ENCODE results near the gene NPHP4. TPM values are rescaled to one million over a fixed set of nuclear protein-coding genes. Genes with fewer than 3 reads are reported as not detected.

The NPHP4 gene
- polyA plus RNA-seq, 3 donors, result 0.39 to 13.7 (median 1.2) TPM

GRCh38 chr1:5961601-5962000 lies 30.6 kb downstream of the NPHP4 start:
- no peak overlapping the region for H3K9ac ChIP-seq (ENCODE audit: insufficient read depth, low read length, poor library complexity, severe bottlenecking)
- H3K9me3 ChIP-seq (replicated peaks in 1 of 2; ENCODE audit: control insufficient read depth in 1 of 2, insufficient read depth in 1 of 2, low read length in 2 of 2), result no peaks in the 10 kb centered on the region
- H3K27me3 Mint-ChIP-seq (ENCODE audit: low read depth in 3 of 3), result peaks cover 0 to 2% (median 0%) of the 10 kb centered on the region in 3 donors
- no peak overlapping the region for H3K27ac ChIP-seq (ENCODE audit: low read depth in 1 of 2, low read length in 2 of 2)
- no peaks in the 10 kb centered on the region for H3K79me2 ChIP-seq (ENCODE audit: insufficient read depth, low read length)
- H3K36me3 ChIP-seq (replicated peaks in 1 of 2; ENCODE audit: control insufficient read depth in 1 of 2, insufficient read depth in 2 of 2, low read length in 2 of 2), result peaks cover 0 to 38% of the 10 kb centered on the region in 2 donors
- no peaks in the 10 kb centered on the region for H3K4me1 ChIP-seq (ENCODE audit: control insufficient read depth in 1 of 2, insufficient read depth in 2 of 2, low read length in 2 of 2)
- no peak overlapping the region for H3K27ac Mint-ChIP-seq
- no peak overlapping the region for H2AFZ ChIP-seq (ENCODE audit: insufficient read depth, low read depth, low read length, poor library complexity, severe bottlenecking)
- no peaks in the 10 kb centered on the region for H3K27me3 ChIP-seq (ENCODE audit: control insufficient read depth in 2 of 2, insufficient read depth in 2 of 2, low read length in 2 of 2)
- no peaks in the 10 kb centered on the region for H4K20me1 ChIP-seq (ENCODE audit: insufficient read depth, low read length)
- peaks cover 0 to 1% (median 0%) of the 10 kb centered on the region in 7 donors for H3K9me3 Mint-ChIP-seq
- no peak for TF ChIP-seq CTCF (IDR thresholded peaks at IDR 0.05)
- peaks cover 46 to 58% of the 10 kb centered on the region in 2 donors for H3K36me3 Mint-ChIP-seq
- no peak overlapping the region for H3K4me3 Mint-ChIP-seq
- H3K4me2 ChIP-seq (replicated peaks; ENCODE audit: extremely low read depth, low read length, poor library complexity, severe bottlenecking), result no peak overlapping the region
- no peak overlapping the region for H3K4me3 ChIP-seq (replicated peaks in 1 of 3; ENCODE audit: low read depth in 2 of 3, low read length in 3 of 3)
- DNase-seq, result no peak
- WGBS (ENCODE audit: insufficient coverage), result 100% methylated on average over 5 of the region's 11 CpGs
- intact Hi-C loops (cut with micrococcal nuclease), result no loop called here
- no peaks in the 10 kb centered on the region for H3K4me1 Mint-ChIP-seq

GRCh38 chr1:5960336-5960735 lies 31.9 kb downstream of the NPHP4 start:
- peaks cover 0 to 49% of the 10 kb centered on the region in 2 donors for H3K36me3 ChIP-seq (replicated peaks in 1 of 2; ENCODE audit: control insufficient read depth in 1 of 2, insufficient read depth in 2 of 2, low read length in 2 of 2)
- no peaks in the 10 kb centered on the region for H3K4me1 Mint-ChIP-seq

More at GRCh38 chr1:5960336-5960735, 31.9 kb downstream of the NPHP4 start:
- H3K36me3 Mint-ChIP-seq, result peaks cover 50 to 54% of the 10 kb centered on the region in 2 donors
- H3K9me3 Mint-ChIP-seq, result no peaks in the 10 kb centered on the region
- peaks cover 0 to 2% (median 0%) of the 10 kb centered on the region in 3 donors for H3K27me3 Mint-ChIP-seq (ENCODE audit: low read depth in 3 of 3)
- no peak overlapping the region for H3K27ac Mint-ChIP-seq
- no peaks in the 10 kb centered on the region for H3K27me3 ChIP-seq (ENCODE audit: control insufficient read depth in 2 of 2, insufficient read depth in 2 of 2, low read length in 2 of 2)
- no peak overlapping the region for H3K9ac ChIP-seq (ENCODE audit: insufficient read depth, low read length, poor library complexity, severe bottlenecking)
- no peaks in the 10 kb centered on the region for H4K20me1 ChIP-seq (ENCODE audit: insufficient read depth, low read length)
- no peak overlapping the region for H3K27ac ChIP-seq (ENCODE audit: low read depth in 1 of 2, low read length in 2 of 2)
- no peak overlapping the region for H3K4me3 Mint-ChIP-seq
- H3K4me1 ChIP-seq (ENCODE audit: control insufficient read depth in 1 of 2, insufficient read depth in 2 of 2, low read length in 2 of 2), result no peaks in the 10 kb centered on the region
- no peaks in the 10 kb centered on the region for H3K79me2 ChIP-seq (ENCODE audit: insufficient read depth, low read length)
- no peak overlapping the region for H3K4me2 ChIP-seq (replicated peaks; ENCODE audit: extremely low read depth, low read length, poor library complexity, severe bottlenecking)
- H3K4me3 ChIP-seq (replicated peaks in 1 of 3; ENCODE audit: low read depth in 2 of 3, low read length in 3 of 3), result no peak overlapping the region
- no peak for DNase-seq
- WGBS (ENCODE audit: insufficient coverage), result 100% methylated on average over 1 of the region's 7 CpGs
- no peak for TF ChIP-seq CTCF (IDR thresholded peaks at IDR 0.05)
- H3K9me3 ChIP-seq (replicated peaks in 1 of 2; ENCODE audit: control insufficient read depth in 1 of 2, insufficient read depth in 1 of 2, low read length in 2 of 2), result no peaks in the 10 kb centered on the region
- H2AFZ ChIP-seq (ENCODE audit: insufficient read depth, low read depth, low read length, poor library complexity, severe bottlenecking), result no peak overlapping the region
- intact Hi-C loops (cut with micrococcal nuclease), result no loop called here
